NCI-H1092 treated with DMSO at 0.1 percent for 48 hours (cell line): ENCODE results near the gene SLC37A4.
"Not testable (repeated sequence)": the region's sequence is repeated elsewhere in the genome, so short reads cannot be mapped to it uniquely, and the experiment has no call there.

Source experiments
- DNase-seq: peaks from one replicate; lab custom pipeline; 2025; lab: John Stamatoyannopoulos, UW

SLC37A4 gene

GRCh38 chr11:119030329-119031047 is at the start of gene SLC37A4:
Gene SLC37A4, minus strand, starts transcription at chr11:119030877.
- peak; percentile 97 for DNase-seq

- DNase-seq, result no peak
Measured at GRCh38 chr11:119078675-119079420, 48.2 kb upstream of the SLC37A4 start.

- no peak for DNase-seq
Measured at GRCh38 chr11:119077839-119078238, 47.2 kb upstream of the SLC37A4 start.

GRCh38 chr11:119067371-119068222 is 36.9 kb upstream of the SLC37A4 start, which contains the start of gene VPS11:
Gene VPS11, plus strand, starts transcription at chr11:119067818. Its CDS starts 6 bp downstream, at chr11:119067824.
- peak; percentile 92 for DNase-seq

- DNase-seq, result no peak
Measured at GRCh38 chr11:119065369-119065768, 34.7 kb upstream of the SLC37A4 start.

GRCh38 chr11:119062779-119063178 is 32.1 kb upstream of the SLC37A4 start:
- DNase-seq, result no peak

- DNase-seq, result no peak
Measured at GRCh38 chr11:119061256-119061655, 30.6 kb upstream of the SLC37A4 start.

GRCh38 chr11:119059128-119059527 is 28.5 kb upstream of the SLC37A4 start:
- not testable (repeated sequence) for DNase-seq

- peak; percentile 97 for DNase-seq
Measured at GRCh38 chr11:119057000-119057769, 26.5 kb upstream of the SLC37A4 start, which contains the start of gene HYOU1. Gene HYOU1, minus strand, starts transcription at chr11:119057205. Its CDS starts 1,045 bp downstream, at chr11:119056160.

- DNase-seq, result peak; percentile 21
Measured at GRCh38 chr11:119056421-119056999, 25.8 kb upstream of the SLC37A4 start.

GRCh38 chr11:119055901-119056300 is 25.2 kb upstream of the SLC37A4 start:
- DNase-seq, result no peak

GRCh38 chr11:119054418-119054817 is 23.7 kb upstream of the SLC37A4 start:
- DNase-seq, result no peak

GRCh38 chr11:119052163-119052814 is 21.6 kb upstream of the SLC37A4 start:
- no peak for DNase-seq

- DNase-seq, result no peak
Measured at GRCh38 chr11:119051440-119052162, 20.9 kb upstream of the SLC37A4 start.

GRCh38 chr11:119049081-119049480 is 18.4 kb upstream of the SLC37A4 start:
- no peak for DNase-seq

- no peak for DNase-seq
Measured at GRCh38 chr11:119048644-119049043, 18.0 kb upstream of the SLC37A4 start.

GRCh38 chr11:119047205-119047604 is 16.5 kb upstream of the SLC37A4 start:
- no peak for DNase-seq

GRCh38 chr11:119046489-119046888 is 15.8 kb upstream of the SLC37A4 start:
- no peak for DNase-seq

GRCh38 chr11:119044708-119045107 is 14.0 kb upstream of the SLC37A4 start:
- DNase-seq, result no peak

- no peak for DNase-seq
Measured at GRCh38 chr11:119042927-119043326, 12.2 kb upstream of the SLC37A4 start.
